B cell (primary cell): Measurements from ENCODE around the gene BUB3. TPM values are rescaled to one million over a fixed set of nuclear protein-coding genes. Genes with fewer than 3 reads are reported as not detected.

Experiments used
- ATAC-seq: fragments of 200-7000 bp; cut with Tn5 transposase; one replicate; pipeline ENCODE4 v1.10.0; 2021; ENCODE audit warnings: low read depth, mild to moderate bottlenecking, moderate number of reproducible peaks, moderate library complexity
- CTCF ChIA-PET: fragments of 350-600 bp; sonication (Branson Sonifier 250); formaldehyde crosslinking; loops from one replicate; lab custom pipeline; 2021; ENCODE audit warnings: antibody characterized with exemption, inconsistent platforms; lab: Charles Lee
- POLR2A ChIA-PET: fragments of 350-600 bp; sonication (Branson Sonifier 250); formaldehyde crosslinking; loops from one replicate; lab custom pipeline; 2021; ENCODE audit warnings: antibody characterized with exemption; lab: Charles Lee
- DNase-seq: peaks from one replicate; pipeline ENCODE4 v3.0.0; 2013
- H2AFZ ChIP-seq: 2 replicates; pipeline ENCODE4 v1.6.1; 2012; ENCODE audit warnings: mild to moderate bottlenecking, low read depth, low read length; ENCODE audit not compliant: insufficient read depth, poor library complexity, severe bottlenecking
- H3K27ac ChIP-seq, 2 donors: 1 replicate in 1 of 2; 2 replicates in 1 of 2; pipeline ENCODE4 v1.5.1; 2012 to 2013; ENCODE audit warnings: low read length in 2 of 2, mild to moderate bottlenecking in 2 of 2, moderate library complexity in 1 of 2
- H3K27me3 ChIP-seq, 4 experiments: fragments of 200-600 bp in 1 of 4; sonication (generic) in 1 of 4; replicated peaks in 1 of 4; 1 replicate in 2 of 4; 2 replicates in 2 of 4; pipeline versions ENCODE4 v1.6.1 to v1.7.0; 2013 to 2016; ENCODE audit warnings: low read length in 3 of 4, mild to moderate bottlenecking in 2 of 4, mixed read lengths in 1 of 4, moderate library complexity in 1 of 4; ENCODE audit not compliant: insufficient read depth in 4 of 4, control insufficient read depth in 3 of 4; ENCODE audit errors: control extremely low read depth in 1 of 4
- H3K36me3 ChIP-seq, 2 experiments: replicated peaks in 1 of 2; 1 replicate in 1 of 2; 2 replicates in 1 of 2; pipeline versions ENCODE4 v1.6.1 to v1.7.1; 2013; ENCODE audit warnings: low read length in 1 of 2; ENCODE audit not compliant: insufficient read depth in 2 of 2, control insufficient read depth in 1 of 2; ENCODE audit errors: control extremely low read depth in 1 of 2, extremely low read depth in 1 of 2
- H3K4me1 ChIP-seq, 2 donors: fragments of 200-600 bp in 1 of 2; sonication (generic) in 1 of 2; 1 replicate in 1 of 2; 2 replicates in 1 of 2; pipeline versions ENCODE4 v1.5.1 to v1.6.1; 2013 to 2017; ENCODE audit warnings: low read length in 2 of 2; ENCODE audit not compliant: control insufficient read depth in 2 of 2, insufficient read depth in 2 of 2
- H3K4me2 ChIP-seq: replicated peaks from 2 replicates; pipeline ENCODE3; 2012; ENCODE audit warnings: mild to moderate bottlenecking, low read depth, low read length; ENCODE audit not compliant: poor library complexity, severe bottlenecking
- H3K4me3 ChIP-seq, 5 experiments: fragments of 200-600 bp in 1 of 5; sonication (generic) in 1 of 5; 1 replicate in 3 of 5; 2 replicates in 2 of 5; pipeline versions ENCODE4 v1.5.1 to v1.7.0; 2011 to 2016; ENCODE audit warnings: low read length in 4 of 5, mild to moderate bottlenecking in 4 of 5, low read depth in 2 of 5, control low read depth in 1 of 5, moderate library complexity in 1 of 5; ENCODE audit not compliant: insufficient read depth in 1 of 5; ENCODE audit errors: control extremely low read depth in 1 of 5, extremely low read depth in 1 of 5
- H3K79me2 ChIP-seq: fragments of 200-600 bp; sonication (generic); one replicate; pipeline ENCODE4 v1.6.0; 2016; ENCODE audit warnings: low read length; ENCODE audit not compliant: control insufficient read depth, insufficient read depth
- H3K9ac ChIP-seq: fragments of 200-600 bp; sonication (generic); 2 replicates; pipeline ENCODE4 v1.6.1; 2017; ENCODE audit warnings: mild to moderate bottlenecking, low read length, moderate library complexity
- H3K9me3 ChIP-seq, 3 donors: one replicate each; pipeline versions ENCODE4 v1.6.1 to v1.7.1; 2013; ENCODE audit warnings: low read length in 2 of 3; ENCODE audit not compliant: control insufficient read depth in 2 of 3, insufficient read depth in 1 of 3; ENCODE audit errors: control extremely low read depth in 1 of 3
- H4K20me1 ChIP-seq: 2 replicates; pipeline ENCODE4 v1.6.0; 2012; ENCODE audit warnings: mild to moderate bottlenecking, low read length; ENCODE audit not compliant: insufficient read depth, control insufficient read depth, poor library complexity, severe bottlenecking
- H3K27ac Mint-ChIP-seq: one replicate; pipeline ENCODE4 v1.8.0; 2021; ENCODE audit warnings: mixed read lengths
- H3K27me3 Mint-ChIP-seq: one replicate; pipeline ENCODE4 v1.8.0; 2021; ENCODE audit warnings: mixed read lengths
- H3K4me1 Mint-ChIP-seq: one replicate; pipeline ENCODE4 v1.8.0; 2021; ENCODE audit warnings: mixed read lengths
- H3K4me3 Mint-ChIP-seq: one replicate; pipeline ENCODE4 v1.8.0; 2021; ENCODE audit warnings: mixed read lengths
- H3K9me3 Mint-ChIP-seq: one replicate; pipeline ENCODE4 v1.8.0; 2022; ENCODE audit warnings: mixed read lengths; ENCODE audit not compliant: insufficient read depth
- EZH2 ChIP-seq: IDR thresholded peaks from 2 replicates; pipeline ENCODE4 v1.6.1; 2012; ENCODE audit warnings: borderline replicate concordance, low read depth, mild to moderate bottlenecking, moderate library complexity, low read length; ENCODE audit not compliant: insufficient read depth, poor library complexity, severe bottlenecking
- WGBS: methylation state at CpG from one replicate; pipeline ENCODE4 v1.1.5; 2013; ENCODE audit warnings: missing lambda C conversion rate; ENCODE audit not compliant: insufficient coverage; 5-methylcytosine and 5-hydroxymethylcytosine counted together
- intact Hi-C: fragments of 100-400 bp; cut with micrococcal nuclease; formaldehyde crosslinking; loops from one replicate; pipeline ENCODE4 v1.10.0; 2022
- polyA plus RNA-seq: library from polyadenylated mRNA; depleted of rRNA; stranded (reverse); fragments of >200 nt; gene quantifications from 2 replicates; pipeline ENCODE4 v1.2.3, GENCODE V29; 2012
- total RNA-seq, 2 donors: library from RNA; stranded (reverse); fragments of 120-200 nt in 1 of 2; gene quantifications; 1 replicate in 1 of 2; 2 replicates in 1 of 2; pipeline versions ENCODE4 v1.2.3 to v1.2.4, GENCODE V29; 2013 to 2022
- TF ChIP-seq, protein P1 (sequence below): fragments of 200-600 bp; IDR thresholded peaks from one replicate; pipeline ENCODE4 v1.8.0; 2022; ENCODE audit warnings: antibody characterized with exemption, mild to moderate bottlenecking

The BUB3 gene
- total and polyA plus RNA-seq, 2 donors (not counting 1 experiment from before 2014, with no cell fraction given): 112 to 113 TPM

GRCh38 chr10:123129618-123130271 is 24.5 kb upstream of the BUB3 start:
- Mint-ChIP-seq H3K27me3 (peaks cover 89% of the 10 kb centered on the region), H3K4me3 (no peak overlapping the region), H3K4me1 (peaks cover 23% of the 10 kb centered on the region), H3K9me3 (peaks cover 3% of the 10 kb centered on the region), H3K27ac (peak overlapping the region; percentile 8)
- POLR2A ChIA-PET: no interaction called here
- DNase-seq (no peak), ATAC-seq (no peak)
- Histone ChIP-seq H3K27ac (no peak overlapping the region), H3K9me3 (peaks cover 0 to 31% (median 13%) of the 10 kb centered on the region in 3 donors), H3K27me3 (peaks cover 0 to 85% (median 68%) of the 10 kb centered on the region in 4 experiments), H4K20me1 (no peaks in the 10 kb centered on the region), H3K79me2 (no peaks in the 10 kb centered on the region), H3K9ac (no peak overlapping the region), H3K36me3 (no peaks in the 10 kb centered on the region), H3K4me2 (no peak overlapping the region), H3K4me1 (peaks cover 24% of the 10 kb centered on the region in 2 donors), H2AFZ (no peak overlapping the region), H3K4me3 (no peak overlapping the region)
- 80% methylated on average over 3 of the region's 4 CpGs for WGBS
- CTCF ChIA-PET: interaction anchor here (1.0 kb wide), 1 partner anchor 26 kb away, joined by 3 read pairs; no protein-coding TSS in a partner anchor
- TF ChIP-seq, protein P1, sequence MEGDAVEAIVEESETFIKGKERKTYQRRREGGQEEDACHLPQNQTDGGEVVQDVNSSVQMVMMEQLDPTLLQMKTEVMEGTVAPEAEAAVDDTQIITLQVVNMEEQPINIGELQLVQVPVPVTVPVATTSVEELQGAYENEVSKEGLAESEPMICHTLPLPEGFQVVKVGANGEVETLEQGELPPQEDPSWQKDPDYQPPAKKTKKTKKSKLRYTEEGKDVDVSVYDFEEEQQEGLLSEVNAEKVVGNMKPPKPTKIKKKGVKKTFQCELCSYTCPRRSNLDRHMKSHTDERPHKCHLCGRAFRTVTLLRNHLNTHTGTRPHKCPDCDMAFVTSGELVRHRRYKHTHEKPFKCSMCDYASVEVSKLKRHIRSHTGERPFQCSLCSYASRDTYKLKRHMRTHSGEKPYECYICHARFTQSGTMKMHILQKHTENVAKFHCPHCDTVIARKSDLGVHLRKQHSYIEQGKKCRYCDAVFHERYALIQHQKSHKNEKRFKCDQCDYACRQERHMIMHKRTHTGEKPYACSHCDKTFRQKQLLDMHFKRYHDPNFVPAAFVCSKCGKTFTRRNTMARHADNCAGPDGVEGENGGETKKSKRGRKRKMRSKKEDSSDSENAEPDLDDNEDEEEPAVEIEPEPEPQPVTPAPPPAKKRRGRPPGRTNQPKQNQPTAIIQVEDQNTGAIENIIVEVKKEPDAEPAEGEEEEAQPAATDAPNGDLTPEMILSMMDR: no peak
- TF ChIP-seq EZH2: no peak
- intact Hi-C loops: no loop called here
